ENCODE measurements around the gene PRAC2.

PRAC2 gene

GRCh38 chr17:48720266-48721008, 2.5 kb upstream of the PRAC2 start:
- no peak for FAIRE-seq

DNA sequence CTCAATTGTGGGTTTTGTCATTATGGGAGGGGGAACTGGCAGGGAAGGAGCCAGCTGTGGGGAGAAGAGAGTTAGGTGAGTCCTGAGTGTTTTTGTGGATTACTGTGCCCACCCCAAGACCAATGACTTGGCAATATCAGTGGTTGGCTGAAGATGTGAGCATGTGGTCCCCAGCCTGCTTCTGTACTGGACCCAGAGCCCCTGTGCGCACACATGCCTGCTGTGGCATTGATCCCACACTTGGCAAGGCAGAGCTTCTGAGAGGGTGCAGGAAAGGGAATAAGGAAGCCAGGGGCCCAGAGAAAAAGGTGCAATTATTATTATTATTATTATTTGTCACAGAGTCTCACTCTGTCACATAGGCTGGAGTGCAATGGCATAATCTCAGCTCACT, 2.0 kb upstream of the PRAC2 start:
- FAIRE-seq, result no peak

- no peak for FAIRE-seq
These were observed 631 bp upstream of the PRAC2 start, which contains the start of gene PRAC1 for GRCh38 chr17:48722201-48722907. Gene PRAC1, minus strand, starts transcription at chr17:48722518. Its CDS starts 126 bp downstream, at chr17:48722392.

GRCh38 chr17:48723423-48724250, 652 bp downstream of the PRAC2 start:
- FAIRE-seq, result no peak

GRCh38 chr17:48724251-48725003, 1.4 kb downstream of the PRAC2 start:
- peak; percentile 26 for FAIRE-seq

- FAIRE-seq, result no peak
These were observed 2.0 kb downstream of the PRAC2 start for GRCh38 chr17:48725004-48725287.

GRCh38 chr17:48725288-48726064, 2.5 kb downstream of the PRAC2 start:
- FAIRE-seq, result no peak

GRCh38 chr17:48726114-48726915, 3.3 kb downstream of the PRAC2 start:
- FAIRE-seq, result no peak

DNA sequence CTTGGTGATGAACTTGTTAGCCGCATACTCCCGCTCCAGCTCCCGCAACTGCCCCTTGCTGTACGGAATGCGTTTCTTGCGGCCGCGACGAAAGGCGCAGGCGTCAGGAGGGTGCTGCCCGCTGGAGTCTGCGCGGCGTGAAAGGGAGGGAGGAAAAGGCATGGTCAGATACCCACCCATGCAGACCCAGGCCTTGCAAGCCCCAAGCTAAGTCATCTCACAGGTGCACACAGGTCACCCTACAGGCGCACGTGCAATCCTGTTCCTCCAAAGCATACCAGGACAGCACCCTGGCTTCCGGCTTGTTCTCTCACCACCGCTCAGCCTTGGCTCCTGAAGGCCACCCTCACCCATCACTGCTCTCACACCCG, 3.9 kb downstream of the PRAC2 start:
- no peak for FAIRE-seq

- no peak for FAIRE-seq
These were observed 4.6 kb downstream of the PRAC2 start for GRCh38 chr17:48727415-48728175.

DNA sequence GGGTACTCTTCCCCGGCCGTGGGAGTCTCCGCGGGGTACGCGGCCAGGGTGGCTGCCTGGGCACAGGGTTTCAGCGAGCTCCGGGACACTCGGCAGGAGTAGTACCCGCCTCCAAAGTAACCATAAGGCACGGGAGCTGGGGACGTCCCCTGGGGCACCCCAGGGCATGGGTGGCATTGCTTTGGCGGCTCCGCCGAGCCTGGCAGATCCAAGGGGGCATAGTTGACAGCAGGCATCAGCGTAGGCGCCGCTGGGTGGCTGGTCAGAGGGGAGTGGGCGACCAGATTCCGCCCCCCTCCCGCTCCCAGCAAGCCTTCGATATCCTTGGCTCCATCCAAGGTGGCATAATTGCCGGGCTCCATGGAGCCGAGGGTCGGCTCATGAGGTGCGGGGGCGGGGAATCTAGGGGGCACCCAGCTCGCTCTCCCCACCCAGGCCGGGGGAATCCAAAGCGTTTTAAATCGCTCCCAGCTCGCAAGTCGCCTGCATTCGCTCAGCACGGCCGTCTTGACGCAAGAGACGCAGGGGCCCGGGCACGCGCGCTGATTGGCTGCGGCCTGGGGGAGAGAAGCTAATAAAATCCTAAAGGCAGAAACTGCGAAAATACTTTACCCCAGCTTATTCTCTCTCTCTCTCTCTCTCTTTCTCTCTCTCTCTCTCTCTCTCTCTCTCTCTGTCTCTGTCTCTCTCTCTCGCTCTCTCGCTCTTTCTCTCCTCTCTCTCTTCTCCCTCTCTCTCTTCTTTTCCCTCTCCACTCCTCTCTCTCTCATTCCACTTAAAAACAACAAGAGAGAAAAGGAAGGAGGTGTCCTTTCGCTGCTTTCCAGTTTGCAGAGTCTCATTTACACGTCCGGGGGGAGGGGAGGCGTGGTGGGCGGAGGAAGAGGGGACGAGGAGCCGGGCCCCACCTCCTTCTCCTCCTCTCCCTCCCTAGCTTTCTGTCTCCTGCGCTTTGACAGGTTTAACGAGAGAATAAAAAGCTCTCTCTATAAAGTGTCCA, 5.5 kb downstream of the PRAC2 start, which contains the start of gene HOXB13:
TSS of gene HOXB13 (minus strand) at position 519 of the 1,000 bp plus-strand sequence. CDS start at position 362, 157 bp downstream.
- peak; percentile 38 for FAIRE-seq

- FAIRE-seq, result no peak
These were observed 6.6 kb downstream of the PRAC2 start for GRCh38 chr17:48729335-48730239.

GRCh38 chr17:48730240-48730550, 7.2 kb downstream of the PRAC2 start:
- no peak for FAIRE-seq

GRCh38 chr17:48731355-48731754, 8.4 kb downstream of the PRAC2 start:
- FAIRE-seq, result no peak

GRCh38 chr17:48732688-48733629, 10.0 kb downstream of the PRAC2 start:
- no peak for FAIRE-seq

GRCh38 chr17:48733632-48734328, 10.8 kb downstream of the PRAC2 start:
- FAIRE-seq, result no peak
